ENCODE results near the gene SAMSN1. TPM values are rescaled to one million over a fixed set of nuclear protein-coding genes. Genes with fewer than 3 reads are reported as not detected.

SAMSN1 gene
- total RNA-seq, 4 donors from 2014 or later = 0.82 to 1.4 (median 1.4) TPM; not detected in 1

DNA sequence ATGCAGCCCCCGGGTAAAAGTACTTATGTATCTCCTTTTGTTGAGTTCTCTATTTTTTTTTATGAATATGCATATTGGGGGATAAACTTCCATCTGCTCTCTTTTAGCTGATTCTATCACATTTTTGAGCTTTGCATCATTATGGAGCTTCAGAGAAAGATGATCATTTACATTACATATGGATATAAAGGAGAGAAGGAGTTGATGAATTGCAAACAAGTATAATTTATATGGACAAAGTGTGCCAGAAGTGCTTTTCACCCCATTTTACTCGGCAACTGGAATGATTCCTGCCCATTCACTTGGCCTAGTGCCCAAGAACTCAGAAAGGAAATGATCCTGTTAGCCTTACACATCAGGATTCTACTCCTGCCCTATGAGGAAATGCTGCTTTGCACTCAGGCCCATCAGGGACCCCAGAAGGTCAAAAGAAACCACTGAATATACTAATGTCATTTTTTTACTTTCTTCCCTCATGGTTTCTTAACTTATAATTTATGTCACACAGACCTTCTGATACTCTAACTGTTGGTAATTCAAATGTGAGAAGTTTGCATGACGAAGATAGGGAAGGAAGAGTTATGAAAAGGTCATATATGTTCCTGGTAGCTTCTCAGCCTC, 65.6 kb downstream of the SAMSN1 start:
- in situ Hi-C loops (cut with MboI; ENCODE audit: low sequenced_read_pairs in 4 of 4) (no loop called here), intact Hi-C loops (cut with DNase I; ENCODE audit: low total_unique reads) (no loop called here)
- no peak for DNase-seq
- no peaks in the 10 kb centered on the region for H3K9me3 ChIP-seq
- H3K4me3 ChIP-seq = no peak overlapping the region
- H3K27me3 ChIP-seq = no peaks in the 10 kb centered on the region
- TF ChIP-seq, protein P1, sequence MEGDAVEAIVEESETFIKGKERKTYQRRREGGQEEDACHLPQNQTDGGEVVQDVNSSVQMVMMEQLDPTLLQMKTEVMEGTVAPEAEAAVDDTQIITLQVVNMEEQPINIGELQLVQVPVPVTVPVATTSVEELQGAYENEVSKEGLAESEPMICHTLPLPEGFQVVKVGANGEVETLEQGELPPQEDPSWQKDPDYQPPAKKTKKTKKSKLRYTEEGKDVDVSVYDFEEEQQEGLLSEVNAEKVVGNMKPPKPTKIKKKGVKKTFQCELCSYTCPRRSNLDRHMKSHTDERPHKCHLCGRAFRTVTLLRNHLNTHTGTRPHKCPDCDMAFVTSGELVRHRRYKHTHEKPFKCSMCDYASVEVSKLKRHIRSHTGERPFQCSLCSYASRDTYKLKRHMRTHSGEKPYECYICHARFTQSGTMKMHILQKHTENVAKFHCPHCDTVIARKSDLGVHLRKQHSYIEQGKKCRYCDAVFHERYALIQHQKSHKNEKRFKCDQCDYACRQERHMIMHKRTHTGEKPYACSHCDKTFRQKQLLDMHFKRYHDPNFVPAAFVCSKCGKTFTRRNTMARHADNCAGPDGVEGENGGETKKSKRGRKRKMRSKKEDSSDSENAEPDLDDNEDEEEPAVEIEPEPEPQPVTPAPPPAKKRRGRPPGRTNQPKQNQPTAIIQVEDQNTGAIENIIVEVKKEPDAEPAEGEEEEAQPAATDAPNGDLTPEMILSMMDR (IDR thresholded peaks at IDR 0.05 in 4 of 5, conservative IDR thresholded peaks at IDR 0.05 in 1 of 5) = no peak
- no peak for TF ChIP-seq POLR2A (IDR thresholded peaks at IDR 0.05)
- no peak overlapping the region for H3K27ac ChIP-seq
- ATAC-seq = no peak
- H3K36me3 ChIP-seq = no peaks in the 10 kb centered on the region
- no peaks in the 10 kb centered on the region for H3K4me1 ChIP-seq

DNA sequence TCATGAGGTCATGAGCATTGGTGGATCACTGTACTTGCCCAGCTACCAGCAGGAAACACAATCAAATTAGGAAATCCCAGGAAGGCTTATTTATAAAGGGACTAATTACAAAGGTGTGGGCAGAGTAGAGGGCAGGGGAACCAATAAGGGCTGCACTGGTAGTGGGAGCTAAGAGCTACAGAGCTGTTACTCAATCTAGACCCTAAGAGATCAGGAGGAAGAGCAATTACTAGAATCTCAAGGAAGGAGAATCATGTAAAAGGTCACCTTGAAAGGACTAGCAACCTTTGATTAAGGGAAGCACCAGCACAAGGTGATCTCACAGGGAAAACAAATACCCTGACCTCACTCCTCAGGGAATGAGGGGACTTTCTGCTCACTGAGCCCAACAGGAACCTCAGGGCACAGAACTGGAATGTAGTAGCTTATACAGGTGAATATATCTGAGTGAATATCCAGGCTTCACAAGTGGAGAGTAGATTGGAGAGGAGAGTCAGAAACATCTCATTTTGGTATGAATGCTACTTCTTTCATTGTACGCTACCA, 66.8 kb downstream of the SAMSN1 start:
- H3K27ac ChIP-seq = no peak overlapping the region
- TF ChIP-seq, protein P1 (IDR thresholded peaks at IDR 0.05 in 4 of 5, conservative IDR thresholded peaks at IDR 0.05 in 1 of 5) = no peak
- TF ChIP-seq POLR2A (IDR thresholded peaks at IDR 0.05) = no peak
- H3K4me1 ChIP-seq = no peaks in the 10 kb centered on the region
- H3K36me3 ChIP-seq = no peaks in the 10 kb centered on the region
- no peaks in the 10 kb centered on the region for H3K27me3 ChIP-seq
- H3K9me3 ChIP-seq = no peaks in the 10 kb centered on the region
- H3K4me3 ChIP-seq = no peak overlapping the region
- intact Hi-C loops (cut with DNase I; ENCODE audit: low total_unique reads) = no loop called here
- DNase-seq = no peak
- no peak for ATAC-seq
- in situ Hi-C loops (cut with MboI; ENCODE audit: low sequenced_read_pairs in 4 of 4) = no loop called here

DNA sequence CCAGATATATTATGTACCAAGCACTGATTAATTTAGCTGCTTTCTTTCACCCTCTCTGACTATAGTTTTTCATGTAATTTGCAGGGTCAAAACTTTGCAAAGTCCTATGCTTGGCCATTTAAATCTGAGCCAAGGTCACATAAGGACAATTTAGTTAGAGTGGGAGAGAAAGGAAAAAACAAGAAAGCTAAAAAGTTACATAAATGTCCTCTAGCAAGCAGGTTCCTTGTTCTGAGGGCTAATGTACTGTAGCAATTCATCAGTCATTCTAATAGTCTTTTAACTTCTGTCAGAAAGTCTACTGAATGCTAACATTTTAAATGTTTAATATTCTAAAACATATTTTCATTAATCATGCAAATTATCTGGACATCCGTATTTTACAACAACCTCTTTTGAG, 68.3 kb downstream of the SAMSN1 start:
- no peak for DNase-seq
- Histone ChIP-seq H3K4me1 (no peaks in the 10 kb centered on the region), H3K27ac (no peak overlapping the region), H3K9me3 (no peaks in the 10 kb centered on the region), H3K4me3 (no peak overlapping the region), H3K27me3 (no peaks in the 10 kb centered on the region), H3K36me3 (no peaks in the 10 kb centered on the region)
- TF ChIP-seq, protein P1 (IDR thresholded peaks at IDR 0.05 in 4 of 5, conservative IDR thresholded peaks at IDR 0.05 in 1 of 5) = no peak
- no peak for TF ChIP-seq POLR2A (IDR thresholded peaks at IDR 0.05)
- in situ Hi-C loops (cut with MboI; ENCODE audit: low sequenced_read_pairs in 4 of 4) = no loop called here
- intact Hi-C loops (cut with DNase I; ENCODE audit: low total_unique reads) = no loop called here
- ATAC-seq = no peak

DNA sequence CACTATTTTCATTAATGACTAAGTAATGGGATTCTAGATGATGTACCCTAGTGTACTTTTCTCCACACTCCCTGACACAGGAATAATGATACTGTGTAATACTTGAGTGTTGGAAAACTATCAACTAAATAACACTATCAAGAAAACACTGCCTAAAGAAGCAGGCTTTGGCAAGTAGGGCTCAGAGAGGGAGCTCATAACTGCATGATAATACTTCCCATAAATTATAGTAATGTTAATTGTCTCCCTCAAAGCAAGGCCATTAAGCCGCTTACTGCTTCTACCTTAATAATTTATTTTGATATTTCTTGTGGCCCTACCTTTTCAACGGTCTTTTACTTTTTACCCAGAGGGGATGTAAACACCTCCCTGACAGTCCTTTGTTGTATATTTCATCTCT, 69.0 kb downstream of the SAMSN1 start:
- intact Hi-C loops (cut with DNase I; ENCODE audit: low total_unique reads) (no loop called here), in situ Hi-C loops (cut with MboI; ENCODE audit: low sequenced_read_pairs in 4 of 4) (no loop called here)
- ATAC-seq (no peak), DNase-seq (no peak)
- Histone ChIP-seq H3K27me3 (no peaks in the 10 kb centered on the region), H3K9me3 (no peaks in the 10 kb centered on the region), H3K36me3 (no peaks in the 10 kb centered on the region), H3K4me3 (no peak overlapping the region), H3K4me1 (no peaks in the 10 kb centered on the region), H3K27ac (no peak overlapping the region)
- TF ChIP-seq, protein P1 (IDR thresholded peaks at IDR 0.05 in 4 of 5, conservative IDR thresholded peaks at IDR 0.05 in 1 of 5) = no peak
- TF ChIP-seq POLR2A (IDR thresholded peaks at IDR 0.05) = no peak

DNA sequence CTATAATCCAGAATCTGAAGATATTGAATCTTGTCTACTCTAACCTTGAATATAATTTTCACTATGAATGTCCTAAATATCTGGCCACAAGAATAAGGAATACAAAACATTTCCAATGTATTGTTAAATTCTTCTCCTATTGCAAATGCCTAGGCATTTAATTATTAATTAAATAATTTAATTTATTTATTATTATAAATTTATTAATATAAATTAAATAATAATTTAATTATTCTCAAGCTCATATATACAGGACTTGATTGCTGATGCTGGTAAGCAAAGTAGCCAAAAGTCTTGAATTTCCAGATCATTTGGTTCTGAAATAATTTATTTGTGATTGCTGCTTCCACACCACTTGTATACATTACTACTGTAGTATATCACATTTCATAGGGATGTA, 71.1 kb downstream of the SAMSN1 start:
- H3K4me1 ChIP-seq = no peaks in the 10 kb centered on the region
- no peak for TF ChIP-seq POLR2A (IDR thresholded peaks at IDR 0.05)
- TF ChIP-seq, protein P1 (IDR thresholded peaks at IDR 0.05 in 4 of 5, conservative IDR thresholded peaks at IDR 0.05 in 1 of 5) = no peak
- no peak overlapping the region for H3K4me3 ChIP-seq
- no peak for ATAC-seq
- DNase-seq = no peak
- no peak overlapping the region for H3K27ac ChIP-seq
- no peaks in the 10 kb centered on the region for H3K27me3 ChIP-seq
- in situ Hi-C loops (cut with MboI; ENCODE audit: low sequenced_read_pairs in 4 of 4) (no loop called here), intact Hi-C loops (cut with DNase I; ENCODE audit: low total_unique reads) (no loop called here)
- H3K36me3 ChIP-seq = no peaks in the 10 kb centered on the region
- H3K9me3 ChIP-seq = no peaks in the 10 kb centered on the region
